ENCODE data around the gene CDH3. TPM values are rescaled to one million over a fixed set of nuclear protein-coding genes. Genes with fewer than 3 reads are reported as not detected.

The CDH3 gene
- polyA plus RNA-seq, 3 donors: 0.25 to 1.4 (median 1.2) TPM

- H3K27ac ChIP-seq (ENCODE audit: low read depth, low read length): no peak overlapping the region
- 74 to 79% (median 77%) methylated on average over 12 of the region's 12 CpGs for WGBS, 3 donors
These were observed 77.3 kb downstream of the CDH3 start for GRCh38 chr16:68722119-68723024.

GRCh38 chr16:68724797-68725196 is 79.7 kb downstream of the CDH3 start:
- H3K27ac ChIP-seq (ENCODE audit: low read depth, low read length): no peak overlapping the region
- WGBS, 3 donors: 30 to 53% (median 48%) methylated on average over 3 of the region's 3 CpGs

- 84 to 86% (median 84%) methylated on average over 4 of the region's 4 CpGs for WGBS, 3 donors
- no peak overlapping the region for H3K27ac ChIP-seq (ENCODE audit: low read depth, low read length)
These were observed 83.4 kb downstream of the CDH3 start for GRCh38 chr16:68728523-68728922.

- 30 to 57% (median 51%) methylated on average over 3 of the region's 3 CpGs for WGBS, 3 donors
- H3K27ac ChIP-seq (ENCODE audit: low read depth, low read length): no peak overlapping the region
These were observed 86.5 kb downstream of the CDH3 start for GRCh38 chr16:68731637-68732036.

GRCh38 chr16:68732042-68732680 is 87.1 kb downstream of the CDH3 start:
- 16 to 49% (median 41%) methylated on average over 8 of the region's 8 CpGs for WGBS, 3 donors
- H3K27ac ChIP-seq (ENCODE audit: low read depth, low read length): no peak overlapping the region

GRCh38 chr16:68732741-68733399 is 87.8 kb downstream of the CDH3 start:
- H3K27ac ChIP-seq (ENCODE audit: low read depth, low read length): no peak overlapping the region
- 53 to 61% (median 59%) methylated on average over 4 of the region's 4 CpGs for WGBS, 3 donors

- 89 to 92% (median 92%) methylated on average over 9 of the region's 9 CpGs for WGBS, 3 donors
- H3K27ac ChIP-seq (ENCODE audit: low read depth, low read length): no peak overlapping the region
These were observed 88.5 kb downstream of the CDH3 start for GRCh38 chr16:68733570-68733969.

GRCh38 chr16:68734782-68735181 is 89.7 kb downstream of the CDH3 start:
- 96 to 100% (median 97%) methylated on average over 2 of the region's 2 CpGs for WGBS, 3 donors

GRCh38 chr16:68736561-68736960 is 91.5 kb downstream of the CDH3 start:
- H3K27ac ChIP-seq (ENCODE audit: low read depth, low read length): no peak overlapping the region
- 74 to 91% (median 84%) methylated on average over 12 of the region's 12 CpGs for WGBS, 3 donors

More at GRCh38 chr16:68734782-68735181, 89.7 kb downstream of the CDH3 start:
- H3K27ac ChIP-seq (ENCODE audit: low read depth, low read length): no peak overlapping the region

- no peak within 1 kb of the TSS for H3K27ac ChIP-seq (ENCODE audit: low read depth, low read length)
- 2 to 3% (median 3%) methylated on average over 60 to 63 of the region's 63 CpGs for WGBS, 3 donors
These were observed 92.1 kb downstream of the CDH3 start, which contains the start of gene CDH1 for GRCh38 chr16:68737046-68737729. CDH1 (plus strand) TSS chr16:68737292; CDS start chr16:68737416, 124 bp downstream.

- H3K27ac ChIP-seq (ENCODE audit: low read depth, low read length): no peak overlapping the region
- 4 to 13% (median 10%) methylated on average over 51 to 58 of the region's 58 CpGs for WGBS, 3 donors
These were observed 92.9 kb downstream of the CDH3 start for GRCh38 chr16:68737730-68738629.

- H3K27ac ChIP-seq (ENCODE audit: low read depth, low read length): no peak overlapping the region
These were observed 95.0 kb downstream of the CDH3 start for GRCh38 chr16:68739964-68740627.

GRCh38 chr16:68740628-68741346 is 95.7 kb downstream of the CDH3 start:
- 42 to 71% (median 69%) methylated on average over 9 of the region's 9 CpGs for WGBS, 3 donors
- no peak overlapping the region for H3K27ac ChIP-seq (ENCODE audit: low read depth, low read length)

More at GRCh38 chr16:68739964-68740627, 95.0 kb downstream of the CDH3 start:
- WGBS, 3 donors: 23 to 67% (median 64%) methylated on average over 7 of the region's 7 CpGs

- 59 to 95% (median 93%) methylated on average over 4 of the region's 4 CpGs for WGBS, 3 donors
- no peak overlapping the region for H3K27ac ChIP-seq (ENCODE audit: low read depth, low read length)
These were observed 98.6 kb downstream of the CDH3 start for GRCh38 chr16:68743664-68744063.

- no peak overlapping the region for H3K27ac ChIP-seq (ENCODE audit: low read depth, low read length)
- 26 to 80% (median 72%) methylated on average over 11 of the region's 11 CpGs for WGBS, 3 donors
These were observed 99.7 kb downstream of the CDH3 start for GRCh38 chr16:68744744-68745280.

- no peak overlapping the region for H3K27ac ChIP-seq (ENCODE audit: low read depth, low read length)
These were observed 101.8 kb downstream of the CDH3 start for GRCh38 chr16:68746951-68747350.
